ENCODE results near the gene SLC38A3.
A peak's percentile ranks its signal among the peaks of the same experiment; 100 is the strongest.
"Not testable (repeated sequence)": the region's sequence is repeated elsewhere in the genome, so short reads cannot be mapped to it uniquely, and the experiment has no call there.

SLC38A3 gene

DNA sequence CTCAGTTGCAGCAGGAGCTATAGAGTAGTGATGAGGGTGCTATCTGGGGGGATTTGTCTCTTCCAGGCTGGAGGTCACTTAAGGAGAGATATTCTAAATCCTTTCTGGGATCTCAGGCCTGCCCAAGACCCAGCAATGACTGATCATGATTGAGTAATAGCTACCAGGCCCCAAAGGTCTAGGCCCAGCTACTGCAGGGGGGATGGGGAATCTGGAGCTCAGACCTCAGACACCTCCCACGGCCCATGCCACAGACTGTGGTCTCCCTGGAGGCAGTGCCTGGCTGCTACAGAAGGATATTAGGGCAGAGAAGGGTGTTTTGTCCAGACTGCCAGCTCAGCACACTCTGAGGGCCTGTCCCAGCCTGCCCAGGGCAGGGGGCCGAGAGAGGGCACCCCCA, 6.9 kb downstream of the SLC38A3 start:
- DNase-seq = no peak

DNA sequence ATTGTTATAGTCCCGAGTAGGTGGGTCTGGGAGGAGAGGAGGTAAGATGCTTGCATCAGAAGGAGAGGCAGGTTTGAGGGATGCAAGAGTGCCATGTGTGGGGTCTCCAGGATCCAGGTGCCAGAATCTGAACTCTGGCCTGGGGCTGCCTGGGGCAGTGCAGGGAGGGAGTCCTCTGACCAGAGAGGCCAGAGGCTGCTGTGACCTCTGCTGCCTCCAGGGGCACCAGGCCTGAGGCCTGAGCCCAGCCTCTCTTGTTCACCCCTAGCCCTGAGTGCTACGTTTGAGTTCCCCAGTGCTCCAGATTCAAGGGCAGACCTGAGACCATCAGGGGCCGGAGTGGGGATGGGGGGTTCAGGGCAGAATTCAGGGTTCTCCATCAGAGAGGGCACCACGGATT, 7.4 kb downstream of the SLC38A3 start:
- DNase-seq = no peak

DNA sequence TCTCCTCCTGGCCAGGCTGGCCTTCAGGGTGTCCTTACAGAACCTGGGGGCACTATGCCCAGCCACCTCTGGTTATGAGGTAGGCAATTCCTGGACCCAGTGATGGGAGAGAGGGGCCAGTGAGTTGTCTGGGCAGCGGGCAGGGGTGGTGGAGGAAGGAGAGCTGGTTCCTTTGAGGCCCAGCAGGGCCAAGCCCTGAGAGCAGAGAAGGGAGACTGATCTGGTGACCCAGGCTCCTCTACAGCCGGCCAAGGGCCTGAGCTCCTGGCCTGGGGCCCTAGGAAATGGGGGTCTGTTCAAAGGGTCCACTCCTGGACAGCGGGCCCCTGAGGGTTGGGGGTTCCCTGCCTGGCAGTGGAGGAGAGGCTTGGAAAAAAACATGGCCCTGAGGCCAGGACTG, 7.9 kb downstream of the SLC38A3 start:
- no peak for DNase-seq

DNA sequence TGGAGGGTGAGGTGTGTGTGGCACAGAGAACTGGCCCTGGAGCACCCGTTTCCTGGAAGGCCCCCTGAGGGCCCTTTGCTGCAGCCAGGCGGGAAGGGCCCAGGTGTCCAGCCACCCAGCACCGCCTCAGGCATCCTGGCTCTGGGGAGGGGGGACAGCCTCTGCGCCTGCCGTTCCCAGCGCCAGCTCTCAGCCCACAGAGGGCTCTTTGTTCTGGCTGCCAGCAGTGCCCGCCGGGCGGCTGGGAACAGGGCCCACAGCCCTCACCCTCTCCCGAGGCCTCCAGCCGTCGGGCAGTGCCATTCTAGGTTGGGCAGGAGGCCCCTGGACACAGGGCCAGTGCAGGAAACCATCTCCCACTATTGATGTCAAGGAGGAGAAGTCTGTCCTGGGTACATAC, 8.3 kb downstream of the SLC38A3 start:
- no peak for DNase-seq

DNA sequence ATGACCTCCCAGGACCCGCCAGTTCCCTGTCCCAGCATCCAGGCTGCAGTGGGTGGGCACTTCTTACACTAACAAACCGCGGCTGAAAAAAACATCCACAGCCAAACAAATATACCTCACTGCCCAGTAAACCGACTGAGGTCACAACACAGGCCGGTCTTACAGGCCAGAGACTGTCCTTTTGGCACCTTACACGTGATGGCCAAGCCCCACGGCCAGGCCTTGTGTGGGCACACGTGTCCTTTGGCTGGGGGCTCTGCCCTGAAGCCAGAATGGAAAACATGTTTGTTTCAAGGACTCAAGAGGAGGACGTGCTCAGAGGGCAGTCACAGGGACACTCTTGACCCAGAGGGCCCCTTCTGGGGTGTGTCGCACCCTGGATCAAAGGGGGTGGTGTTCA, 9.8 kb downstream of the SLC38A3 start:
- no peak for DNase-seq

DNA sequence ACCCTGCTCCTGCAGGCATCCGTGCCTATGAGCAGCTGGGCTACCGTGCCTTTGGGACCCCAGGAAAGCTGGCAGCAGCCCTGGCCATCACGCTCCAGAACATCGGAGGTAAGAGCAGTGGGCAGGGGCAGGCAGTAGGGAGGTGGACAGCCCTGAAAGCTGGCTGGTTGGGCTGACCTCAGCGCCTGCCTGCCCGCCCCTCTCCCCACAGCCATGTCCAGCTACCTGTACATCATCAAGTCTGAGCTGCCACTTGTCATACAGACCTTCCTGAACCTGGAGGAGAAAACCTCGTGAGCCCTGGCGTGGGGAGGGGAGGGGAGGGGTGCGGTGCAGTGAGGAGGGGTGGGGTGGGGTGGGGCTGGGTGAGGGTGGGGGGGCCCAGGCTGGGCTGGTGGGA, 10.5 kb downstream of the SLC38A3 start:
- no peak for DNase-seq

DNA sequence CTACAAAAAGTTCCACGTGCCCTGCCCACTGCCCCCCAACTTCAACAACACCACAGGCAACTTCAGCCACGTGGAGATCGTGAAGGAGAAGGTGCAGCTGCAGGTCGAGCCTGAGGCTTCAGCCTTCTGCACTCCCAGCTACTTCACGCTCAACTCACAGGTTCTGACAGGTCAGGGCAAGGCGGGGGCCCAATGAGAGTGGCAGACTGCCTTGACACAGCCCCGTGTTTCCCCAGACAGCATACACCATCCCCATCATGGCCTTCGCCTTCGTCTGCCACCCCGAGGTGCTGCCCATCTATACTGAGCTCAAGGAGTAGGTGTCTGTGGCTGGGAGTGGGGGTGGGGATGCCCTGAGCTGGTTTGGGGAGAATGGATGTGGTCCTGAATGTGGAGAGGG, 12.6 kb downstream of the SLC38A3 start:
- no peak for DNase-seq

DNA sequence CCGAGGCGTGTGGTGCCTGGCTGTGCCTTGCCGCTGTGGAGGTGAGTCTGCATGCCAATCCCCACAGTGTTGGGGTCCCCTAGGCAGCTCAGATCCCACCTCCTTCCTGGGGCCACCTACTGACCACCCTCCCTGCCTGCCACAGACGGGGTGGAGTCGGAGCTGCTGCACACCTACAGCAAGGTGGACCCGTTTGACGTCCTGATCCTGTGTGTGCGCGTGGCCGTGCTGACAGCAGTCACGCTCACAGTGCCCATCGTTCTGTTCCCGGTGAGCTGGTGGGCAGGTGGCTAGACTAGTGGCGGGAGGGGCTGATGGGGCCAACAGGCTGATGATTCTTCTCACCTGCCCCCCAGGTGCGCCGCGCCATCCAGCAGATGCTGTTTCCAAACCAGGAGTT, 13.4 kb downstream of the SLC38A3 start:
- DNase-seq = no peak

DNA sequence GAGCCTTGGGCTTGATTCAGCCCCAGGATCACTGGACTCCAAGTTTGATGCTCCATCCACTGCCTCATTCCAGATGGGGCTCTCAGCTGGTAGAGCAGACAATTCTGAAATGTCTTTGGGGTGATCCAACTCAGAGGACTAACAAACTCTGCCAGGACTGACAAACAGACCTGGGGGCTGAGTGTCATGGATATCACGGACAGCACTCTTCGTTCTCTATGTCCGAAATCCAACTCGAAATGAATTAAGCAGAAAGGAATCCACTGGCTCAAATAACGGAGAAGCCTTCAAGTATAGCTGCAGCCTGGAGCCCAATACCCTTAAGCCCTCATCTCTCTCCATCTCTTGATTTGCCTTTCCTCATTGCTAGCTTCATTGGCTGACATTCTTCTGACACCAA, 14.2 kb downstream of the SLC38A3 start:
- DNase-seq = no peak

DNA sequence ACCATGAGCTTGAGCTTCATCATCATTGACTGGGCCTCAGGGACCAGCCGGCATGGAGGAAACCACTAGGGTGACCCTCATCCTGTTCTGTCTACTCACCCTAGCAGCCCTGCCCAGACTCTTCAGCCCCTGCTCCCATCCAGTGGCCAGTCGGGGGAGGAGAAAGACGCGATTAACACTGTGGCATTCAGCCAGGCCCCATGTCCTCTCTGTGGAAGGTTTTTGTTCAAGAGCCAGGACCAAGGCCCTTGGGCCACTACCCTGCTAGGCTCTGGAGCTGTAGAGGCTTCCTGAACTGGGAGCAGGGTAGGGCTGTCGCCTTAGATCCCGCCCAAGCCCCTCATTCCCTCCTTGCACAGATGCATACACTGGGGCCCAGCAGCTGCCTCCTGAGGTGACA, 15.0 kb downstream of the SLC38A3 start:
- DNase-seq = no peak

DNA sequence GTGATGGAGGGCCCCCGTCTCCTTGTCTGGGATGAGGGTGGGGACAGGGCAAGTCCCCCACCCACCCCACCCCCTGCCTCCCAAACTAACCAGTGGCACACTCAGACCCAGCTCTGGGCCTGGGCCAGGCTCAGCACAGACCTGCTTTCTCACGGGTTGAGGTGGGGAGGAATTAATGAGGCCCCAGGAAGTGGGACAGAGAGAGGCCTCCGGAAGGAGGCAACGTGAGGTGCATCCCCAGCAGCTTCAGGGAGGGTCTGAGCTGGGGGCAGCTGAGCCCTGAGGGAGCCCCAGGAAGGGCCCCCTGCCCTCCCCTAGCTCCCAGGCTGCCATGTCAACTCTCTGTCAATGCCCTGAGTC, 16.0 kb downstream of the SLC38A3 start:
- no peak for DNase-seq

DNA sequence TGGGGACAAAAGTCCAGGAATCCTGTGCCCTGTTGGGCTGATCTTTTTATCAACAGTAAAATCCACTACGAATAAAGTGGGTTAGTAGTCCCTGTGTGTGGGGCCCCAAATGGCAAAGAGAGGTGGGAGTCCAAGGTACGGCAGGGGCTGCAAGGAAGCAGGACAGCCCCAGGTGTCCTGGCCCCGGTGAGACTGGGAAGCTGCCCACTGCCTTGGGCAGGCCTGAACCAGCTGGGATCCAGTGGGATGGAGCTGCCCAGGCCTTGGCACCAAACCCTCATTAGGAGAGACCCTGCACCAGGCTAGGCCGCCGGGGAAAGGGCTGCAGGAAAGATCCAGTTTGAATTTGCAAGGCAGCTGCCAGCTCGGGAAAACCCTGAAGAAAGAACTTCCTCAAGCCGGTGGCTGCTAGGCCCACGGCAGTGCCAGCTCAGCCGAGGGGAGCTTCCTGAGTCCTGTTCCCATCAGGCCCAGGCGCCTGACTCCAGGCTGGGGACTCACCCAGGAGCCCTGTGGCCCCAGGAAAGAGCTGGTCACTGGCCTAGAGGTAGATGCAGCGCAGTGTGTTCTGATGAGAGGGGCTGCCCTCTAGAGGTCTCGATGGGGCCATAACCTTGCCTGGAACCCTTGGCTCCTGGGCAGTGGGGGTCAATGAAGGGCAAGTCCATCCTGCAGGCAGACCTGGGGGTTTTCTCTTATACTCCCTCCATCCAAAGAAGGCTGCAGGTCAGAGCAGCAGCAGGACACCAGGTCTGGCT, 16.5 kb downstream of the SLC38A3 start:
- DNase-seq = peak; percentile 7

DNA sequence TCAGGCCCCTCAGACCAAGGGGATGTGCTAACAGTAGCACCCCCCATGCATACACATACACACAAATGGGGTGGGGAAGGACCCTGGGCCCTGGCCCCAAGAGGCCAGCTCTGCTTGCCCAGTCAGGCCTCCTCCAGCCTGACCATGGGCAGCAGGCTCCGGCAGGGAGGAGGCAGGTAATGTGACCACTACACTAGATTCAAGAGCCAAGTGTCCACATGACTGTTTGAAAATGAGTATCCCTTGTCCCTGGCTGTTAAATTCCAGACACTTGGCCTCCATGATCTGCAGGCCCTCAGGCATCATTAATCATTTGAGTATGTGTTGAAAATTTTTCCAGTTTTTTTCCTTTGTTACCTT, 17.1 kb downstream of the SLC38A3 start:
- DNase-seq = peak; percentile 11

DNA sequence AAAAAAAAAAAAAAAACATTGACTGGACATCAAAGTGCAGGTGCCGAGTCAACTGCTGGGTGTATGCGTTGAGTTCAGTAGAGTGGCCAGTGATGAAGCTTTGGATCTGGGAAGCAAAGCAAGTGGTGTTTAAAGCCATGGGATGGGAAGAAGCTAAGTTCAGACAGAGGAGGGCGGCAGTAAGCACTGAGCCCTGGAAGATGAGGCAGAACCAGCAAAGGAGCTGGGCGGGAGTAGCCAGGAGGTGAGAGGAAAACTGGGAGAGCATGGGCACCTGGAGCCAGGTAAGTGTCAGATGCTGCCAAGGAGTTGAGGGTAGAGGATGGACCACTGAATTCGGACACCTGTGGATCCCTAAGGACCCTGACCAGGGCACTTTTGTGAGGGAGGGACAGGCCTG, 19.6 kb downstream of the SLC38A3 start:
- DNase-seq = no peak

DNA sequence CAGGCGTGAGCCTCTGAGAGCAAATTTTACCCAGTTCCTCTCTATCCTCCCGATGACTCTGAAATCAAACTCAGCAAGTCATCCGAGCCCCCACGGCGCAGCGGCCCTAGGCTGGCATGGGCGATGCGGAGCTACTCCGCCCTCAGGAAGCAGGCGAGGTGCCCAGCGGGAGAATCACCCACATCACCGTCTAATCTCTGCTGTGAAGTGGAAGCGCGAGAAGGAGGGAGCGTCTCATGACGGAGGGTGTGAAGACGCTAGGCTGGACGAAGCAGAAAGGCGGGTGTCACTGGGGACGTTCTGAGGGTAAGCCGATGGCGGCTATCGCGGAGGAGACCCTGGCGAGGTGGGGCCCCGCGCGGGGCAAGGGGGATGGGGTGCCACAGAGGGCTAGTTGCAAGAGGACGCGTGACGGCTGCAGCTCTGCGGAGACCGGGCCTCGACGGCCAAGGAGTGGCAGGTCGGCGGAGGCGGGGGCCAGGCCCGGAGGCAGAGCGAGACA, 21.9 kb downstream of the SLC38A3 start:
- peak; percentile 60 for DNase-seq

DNA sequence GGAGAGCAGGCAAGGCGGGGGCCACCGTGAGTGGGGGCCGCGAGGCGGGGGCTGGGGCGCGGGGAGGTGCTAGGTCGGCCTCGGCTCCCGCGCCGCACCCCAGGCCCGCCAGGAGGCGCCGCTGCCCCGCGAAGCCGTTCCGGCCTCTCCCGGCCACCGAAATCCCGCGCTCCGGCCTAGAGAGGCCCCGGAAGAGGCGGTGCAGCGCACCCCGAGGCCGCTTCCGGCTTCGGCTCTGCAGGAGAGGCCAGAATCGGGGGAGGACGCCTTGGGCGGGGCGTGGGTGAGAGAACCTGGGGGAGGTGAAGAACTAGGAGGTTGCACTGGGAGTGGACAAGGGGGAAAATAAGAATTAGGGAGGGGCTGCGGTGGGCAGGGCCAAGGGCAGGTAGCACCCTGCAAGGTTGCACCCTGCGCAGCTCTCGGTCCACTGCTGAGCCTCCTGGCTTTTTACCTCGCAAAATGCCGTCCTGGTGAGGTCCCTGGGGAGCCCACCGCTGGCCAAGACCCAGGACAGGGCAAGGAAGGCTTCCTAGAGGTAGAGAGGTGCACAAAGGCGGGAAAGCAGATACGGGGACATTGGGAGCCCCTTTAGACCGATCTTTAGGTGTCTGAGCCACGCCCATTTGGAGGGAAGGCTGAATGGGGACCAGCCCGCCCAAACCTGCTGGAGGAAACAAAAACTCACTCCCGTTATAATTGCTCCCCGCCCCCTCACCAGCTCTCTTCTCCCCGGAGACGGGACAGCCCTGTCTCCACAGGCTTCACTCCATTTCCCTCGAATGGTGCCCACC, 22.5 kb downstream of the SLC38A3 start:
- DNase-seq = peak; percentile 89

DNA sequence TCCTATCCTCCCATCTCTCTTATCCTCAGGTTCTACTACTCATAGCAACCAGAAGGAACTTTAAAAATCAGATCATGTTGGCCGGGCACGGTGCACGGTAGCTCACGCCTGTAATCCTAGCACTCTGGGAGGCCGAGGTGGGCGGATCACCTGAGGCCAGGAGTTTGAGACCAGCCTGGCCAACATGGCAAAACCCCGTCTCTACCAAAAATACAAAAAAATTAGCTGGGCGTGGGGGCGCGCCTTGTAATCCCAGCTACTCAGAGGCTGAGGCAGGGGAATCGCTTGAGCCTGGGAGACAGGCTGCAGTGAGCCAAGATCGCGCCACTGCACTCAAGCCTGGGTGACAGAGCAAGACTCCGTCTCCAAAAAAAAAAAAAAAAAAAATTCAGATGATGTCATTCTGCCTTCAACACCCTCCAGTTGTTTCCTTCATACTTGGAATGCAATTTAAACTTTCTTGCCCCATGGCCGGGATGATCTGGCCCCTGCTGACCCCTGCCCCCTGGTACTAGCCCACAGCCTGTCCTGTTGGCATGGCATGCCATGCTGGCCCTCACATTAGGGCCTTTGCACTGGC, 23.2 kb downstream of the SLC38A3 start:
- DNase-seq = not testable (repeated sequence)

DNA sequence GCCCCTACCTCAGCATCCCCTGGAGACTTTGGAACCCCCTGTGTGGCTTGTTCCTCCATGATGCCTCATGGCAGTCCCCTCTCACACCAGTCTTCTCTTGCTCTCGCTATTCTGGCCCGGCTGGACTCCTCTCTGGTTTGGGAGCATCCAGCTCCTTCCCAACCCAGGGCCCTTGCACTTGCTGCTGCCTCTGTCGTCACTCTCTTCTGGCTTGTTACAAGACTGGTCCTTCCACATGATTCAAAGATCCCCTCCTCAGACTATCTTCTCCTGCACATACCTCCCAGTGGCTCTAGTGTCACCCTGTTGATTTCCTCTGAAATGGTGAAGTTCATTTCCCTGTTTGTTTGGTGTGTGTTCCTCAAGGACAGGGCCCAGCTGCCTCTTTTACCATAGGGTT, 24.4 kb downstream of the SLC38A3 start:
- DNase-seq = no peak

DNA sequence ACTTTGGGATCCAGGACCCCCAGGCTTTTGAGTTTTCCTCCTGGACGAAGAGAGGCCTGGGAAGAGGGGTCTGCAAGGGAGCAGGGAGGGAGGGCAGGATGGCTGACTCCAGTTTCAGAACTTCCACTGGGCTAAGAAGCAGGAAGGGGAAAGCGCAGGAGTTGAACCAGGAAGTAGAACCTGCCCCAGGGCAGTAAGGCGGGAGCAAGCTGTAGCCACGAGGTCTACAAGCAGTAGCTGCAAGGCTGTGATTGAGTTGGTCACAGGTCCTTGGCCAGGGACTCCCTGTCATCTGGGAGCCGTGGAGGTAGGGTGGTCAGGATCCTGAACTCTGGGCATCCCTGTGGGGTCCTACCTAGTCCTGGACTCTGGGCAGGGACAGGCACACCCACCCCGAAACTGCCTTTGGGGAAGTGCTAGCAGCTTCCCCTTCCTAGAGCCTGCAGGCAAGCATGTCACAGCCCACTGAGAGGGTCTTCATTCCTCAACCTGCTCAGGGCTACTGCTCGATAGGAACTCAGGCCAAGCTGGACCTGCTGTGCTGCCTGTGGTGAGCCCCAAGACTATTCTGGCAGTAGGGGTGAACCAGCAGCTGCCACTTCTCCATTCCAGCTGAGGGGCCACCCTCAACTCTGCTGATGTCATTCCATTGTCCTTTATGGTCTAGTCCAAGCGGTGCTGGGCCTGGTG, 25.2 kb downstream of the SLC38A3 start:
- DNase-seq = no peak

DNA sequence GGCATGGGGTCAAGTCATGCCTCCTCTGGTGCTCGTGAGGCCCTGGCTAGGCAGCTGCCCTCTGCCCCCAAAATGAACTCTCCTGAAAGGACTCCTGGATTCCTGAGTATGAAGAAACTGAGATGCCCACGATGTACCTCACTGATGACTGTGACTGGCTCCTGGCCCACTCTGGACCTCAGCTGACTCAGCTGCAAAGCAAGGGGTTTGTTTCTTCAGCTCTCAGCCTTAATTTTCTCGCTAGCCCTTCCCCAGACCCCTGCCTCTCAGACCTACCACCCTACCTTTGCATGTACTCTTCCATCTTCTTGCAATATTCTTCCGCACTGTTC, 25.7 kb downstream of the SLC38A3 start:
- no peak for DNase-seq

DNA sequence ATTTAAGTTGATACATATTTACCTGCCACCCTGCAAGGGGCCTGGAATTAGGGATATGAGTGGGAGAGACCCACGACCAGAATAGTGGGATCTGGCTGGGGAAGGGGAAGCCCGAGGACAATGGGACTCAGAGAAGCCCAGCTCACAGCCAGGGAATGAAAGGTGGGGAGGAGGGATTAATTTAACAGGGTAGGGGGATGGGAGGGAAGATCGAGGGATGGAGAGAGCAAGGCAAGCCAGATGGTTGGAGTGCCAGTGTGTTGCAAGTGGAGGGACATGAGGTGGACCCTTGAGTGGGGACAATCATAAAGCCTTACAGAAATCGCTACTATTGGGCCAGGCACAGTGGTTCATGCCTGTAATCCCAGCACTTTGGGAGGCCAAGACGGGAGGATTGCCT, 26.5 kb downstream of the SLC38A3 start:
- DNase-seq = no peak

DNA sequence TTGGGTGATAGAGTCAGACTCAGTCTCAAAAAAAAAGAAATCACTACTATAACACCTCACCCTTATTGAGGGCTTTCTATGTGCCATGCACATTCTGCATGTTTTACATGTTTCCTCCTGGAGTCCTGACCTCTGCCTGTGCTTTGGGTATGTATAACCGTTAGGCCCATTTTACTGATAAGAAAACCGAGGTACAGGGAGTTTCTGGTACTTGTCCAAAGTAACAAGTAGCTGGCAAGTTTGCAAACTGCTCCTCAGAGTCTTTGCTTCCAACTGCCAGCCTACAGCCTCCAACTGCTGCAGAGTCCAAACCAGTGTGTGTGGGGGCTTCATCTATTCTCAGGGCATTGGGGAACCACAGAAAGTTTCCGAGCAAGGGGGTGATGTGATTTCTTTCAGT, 27.2 kb downstream of the SLC38A3 start:
- no peak for DNase-seq

DNA sequence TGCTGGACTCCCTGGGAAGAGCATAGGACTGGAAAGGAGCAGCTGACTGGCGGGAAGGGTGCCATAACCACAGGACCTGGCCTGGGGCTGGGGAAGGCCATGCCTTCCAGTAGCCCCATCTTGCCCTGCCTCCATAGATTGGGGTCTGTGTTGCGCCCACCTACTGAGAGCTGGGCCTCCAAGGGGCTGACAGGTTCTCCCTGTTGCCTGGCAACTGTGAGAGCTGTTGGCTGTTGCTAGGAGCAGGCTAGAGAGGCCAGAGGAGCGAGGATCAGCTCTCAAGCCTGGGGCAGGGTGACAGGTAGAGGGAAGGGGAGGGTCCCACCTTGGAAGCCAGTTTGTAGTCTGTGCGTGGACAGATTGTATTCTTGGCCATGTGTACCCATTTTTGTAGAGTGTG, 28.1 kb downstream of the SLC38A3 start:
- DNase-seq = no peak

Measured in DMS53 (cell line).